Putamen (tissue), 1 donor: ENCODE measurements around the gene TACR1.
"Not testable (repeated sequence)": the region's sequence is repeated elsewhere in the genome, so short reads cannot be mapped to it uniquely, and the experiment has no call there.

ENCODE experiments used
- DNase-seq: peaks from one replicate; pipeline ENCODE4 v3.0.0-alpha.2; 2016; ENCODE audit warnings: low spot score

The TACR1 gene, protein sequence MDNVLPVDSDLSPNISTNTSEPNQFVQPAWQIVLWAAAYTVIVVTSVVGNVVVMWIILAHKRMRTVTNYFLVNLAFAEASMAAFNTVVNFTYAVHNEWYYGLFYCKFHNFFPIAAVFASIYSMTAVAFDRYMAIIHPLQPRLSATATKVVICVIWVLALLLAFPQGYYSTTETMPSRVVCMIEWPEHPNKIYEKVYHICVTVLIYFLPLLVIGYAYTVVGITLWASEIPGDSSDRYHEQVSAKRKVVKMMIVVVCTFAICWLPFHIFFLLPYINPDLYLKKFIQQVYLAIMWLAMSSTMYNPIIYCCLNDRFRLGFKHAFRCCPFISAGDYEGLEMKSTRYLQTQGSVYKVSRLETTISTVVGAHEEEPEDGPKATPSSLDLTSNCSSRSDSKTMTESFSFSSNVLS

DNA sequence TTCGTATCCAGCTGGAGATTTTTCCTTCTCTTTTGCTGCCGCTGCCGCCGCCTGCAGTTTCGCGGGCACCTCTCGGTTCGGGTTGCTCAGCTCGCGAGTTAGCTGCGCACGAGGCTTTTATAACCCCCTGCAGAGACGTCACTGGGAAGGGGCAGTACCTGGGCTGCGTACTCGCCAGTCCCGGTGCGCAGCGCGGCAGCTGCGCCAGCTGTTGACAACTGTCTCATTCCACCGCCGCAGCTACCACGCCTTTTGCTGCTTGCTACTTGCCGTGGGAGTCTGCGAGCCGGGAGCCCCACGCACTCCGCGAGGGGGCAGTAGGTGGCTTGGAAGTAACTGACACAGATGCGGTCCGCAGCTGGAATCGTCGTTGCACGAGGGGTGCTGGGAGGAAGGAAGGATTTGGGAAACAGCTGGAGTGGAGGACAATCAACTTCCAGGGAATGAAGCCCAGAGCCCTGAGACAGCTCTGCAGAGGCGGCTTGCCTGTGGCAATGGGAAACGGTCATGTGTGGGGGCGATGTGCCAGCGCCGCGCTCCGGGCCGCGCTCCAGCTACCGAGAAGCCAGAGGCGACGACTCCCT, at the start of gene TACR1:
TACR1 (minus strand) TSS at position 93 of the 584 bp plus-strand sequence. CDS start 586 bp downstream, outside the sequence.
- peak; percentile 60 for DNase-seq

DNA sequence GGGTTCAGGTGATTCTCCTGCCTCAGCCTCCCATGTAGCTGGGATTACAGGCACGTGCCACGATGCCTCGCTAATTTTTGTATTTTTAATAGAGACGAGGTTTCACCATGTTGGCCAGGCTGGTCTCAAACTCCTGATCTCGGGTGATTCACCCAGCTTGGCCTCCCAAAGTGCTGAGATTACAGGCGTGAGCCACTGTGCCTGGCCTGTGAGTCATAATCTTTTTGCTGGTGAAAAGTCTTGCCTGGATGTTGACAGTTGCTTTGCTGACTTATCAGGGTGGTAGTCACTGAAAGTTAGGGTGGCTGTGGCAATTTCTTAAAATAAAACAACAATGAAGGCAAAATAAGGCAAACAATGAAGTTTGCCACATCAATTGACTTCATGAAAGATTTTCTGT, 49.3 kb upstream of the TACR1 start:
- DNase-seq: not testable (repeated sequence)

DNA sequence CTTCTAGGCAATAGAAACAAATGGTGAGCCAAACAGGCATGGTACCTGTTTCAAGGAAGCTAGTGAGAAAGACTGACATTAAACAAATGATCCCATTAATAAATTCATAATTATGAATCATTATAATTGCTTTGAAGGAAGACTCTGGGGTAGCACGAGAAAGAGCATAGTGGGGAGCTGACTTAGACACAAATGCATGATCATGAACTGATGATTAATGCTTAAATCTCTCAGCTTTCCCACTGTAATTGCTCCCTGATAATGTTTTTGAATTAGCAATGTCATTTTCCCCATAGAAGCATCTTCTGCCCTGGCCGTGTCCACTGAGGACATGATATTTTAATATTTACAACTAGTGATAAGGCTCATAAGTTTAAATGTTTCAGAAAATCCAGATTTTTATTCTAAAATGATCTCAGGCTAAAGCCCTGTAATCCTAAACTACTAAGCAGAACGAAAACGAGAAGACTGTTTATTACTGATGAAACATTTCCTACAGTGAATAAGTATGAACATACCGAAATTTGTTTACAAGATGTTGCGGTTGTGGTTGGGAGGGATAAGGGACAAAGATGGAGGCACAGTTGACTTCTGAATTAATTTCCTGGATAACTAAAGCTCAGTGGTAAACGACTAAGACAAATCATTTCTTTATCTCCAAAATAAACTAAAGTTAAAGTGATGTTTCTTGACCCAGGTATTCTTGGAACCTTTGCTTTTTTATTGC, 47.3 kb upstream of the TACR1 start:
- DNase-seq: no peak

DNA sequence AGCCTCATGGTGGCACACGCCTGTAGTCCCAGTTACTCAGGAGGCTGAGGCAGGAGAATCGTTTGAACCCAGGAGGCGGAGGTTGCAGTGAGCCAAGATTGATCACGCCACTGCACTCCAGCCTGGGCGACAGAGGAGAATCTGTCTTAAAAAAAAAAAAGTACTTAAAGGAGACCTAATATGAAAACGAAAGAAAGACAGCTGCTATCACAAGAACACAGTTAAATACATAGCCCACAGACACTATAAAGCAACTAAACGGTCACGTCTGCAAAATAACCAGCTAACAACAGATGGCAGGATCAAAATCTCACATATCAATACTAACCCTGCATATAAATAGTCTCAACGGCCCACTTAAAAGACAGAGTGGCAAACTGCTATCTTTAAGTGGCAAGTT, 43.9 kb upstream of the TACR1 start:
- no peak for DNase-seq

DNA sequence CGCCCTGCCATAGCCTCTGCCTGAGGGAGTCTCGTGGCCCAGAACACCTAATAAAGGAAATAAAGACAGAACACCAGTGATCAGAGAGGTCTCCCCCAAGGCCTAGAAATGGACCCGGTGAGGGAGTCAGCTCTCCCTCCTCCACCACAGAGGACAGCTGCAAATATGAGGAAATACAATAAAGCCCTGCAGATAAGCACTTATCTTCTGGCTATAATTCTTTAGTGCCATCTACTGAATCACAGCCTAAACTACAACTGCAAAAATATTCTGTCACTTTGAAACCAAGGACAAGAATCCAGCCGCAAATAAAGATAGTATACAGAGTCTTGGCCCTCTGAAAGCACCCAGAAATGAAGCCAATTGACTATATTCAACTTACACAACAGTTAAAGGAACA, 42.4 kb upstream of the TACR1 start:
- no peak for DNase-seq

DNA sequence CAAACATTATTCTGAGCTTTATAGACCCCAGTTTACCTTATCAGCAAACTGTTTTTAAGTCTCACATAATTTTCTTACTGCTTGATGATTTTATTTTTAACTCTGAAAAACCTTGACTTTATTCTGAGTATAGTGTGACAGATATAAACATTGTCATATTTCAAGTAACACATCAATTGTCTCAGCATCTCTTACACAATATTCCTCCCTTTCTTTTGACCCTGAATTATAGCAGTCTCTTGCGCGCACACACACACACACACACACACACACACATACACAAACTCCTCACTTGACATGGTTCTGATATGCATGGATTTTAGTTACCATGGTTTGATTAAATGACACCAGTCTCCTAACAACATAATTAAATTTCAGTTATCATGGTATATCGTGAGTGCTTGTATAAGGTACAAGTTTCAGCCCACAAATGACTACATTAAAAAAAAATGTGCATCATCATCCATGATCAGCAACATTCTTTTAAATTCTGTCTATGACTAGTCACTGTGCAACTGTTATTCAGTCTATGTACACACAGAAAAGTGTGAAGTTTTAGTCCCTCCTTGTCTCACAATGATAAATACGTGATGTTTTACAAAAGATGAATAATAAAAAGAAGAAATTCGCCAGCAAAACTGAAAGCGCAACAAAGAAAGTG, 39.5 kb upstream of the TACR1 start:
- no peak for DNase-seq

DNA sequence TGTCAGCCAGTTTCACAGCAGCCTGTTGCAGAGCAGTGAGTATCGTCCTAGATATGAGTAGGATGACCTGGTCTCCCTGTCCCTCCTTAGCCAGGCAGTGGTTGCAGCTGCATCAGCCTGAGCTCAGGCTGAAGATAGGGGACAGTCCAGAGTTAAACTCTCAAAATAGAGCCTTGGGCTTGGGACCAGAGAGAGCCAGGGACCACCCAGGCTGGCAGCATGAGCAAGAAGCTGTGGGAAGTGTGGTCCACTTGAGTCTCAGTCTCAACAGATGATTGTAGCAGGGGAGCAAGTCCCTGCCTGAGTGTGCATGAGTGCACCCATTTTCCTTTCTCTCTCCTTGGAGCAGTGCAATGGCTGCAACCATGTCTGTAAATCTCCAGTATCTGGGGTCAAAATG, 38.0 kb upstream of the TACR1 start:
- no peak for DNase-seq

DNA sequence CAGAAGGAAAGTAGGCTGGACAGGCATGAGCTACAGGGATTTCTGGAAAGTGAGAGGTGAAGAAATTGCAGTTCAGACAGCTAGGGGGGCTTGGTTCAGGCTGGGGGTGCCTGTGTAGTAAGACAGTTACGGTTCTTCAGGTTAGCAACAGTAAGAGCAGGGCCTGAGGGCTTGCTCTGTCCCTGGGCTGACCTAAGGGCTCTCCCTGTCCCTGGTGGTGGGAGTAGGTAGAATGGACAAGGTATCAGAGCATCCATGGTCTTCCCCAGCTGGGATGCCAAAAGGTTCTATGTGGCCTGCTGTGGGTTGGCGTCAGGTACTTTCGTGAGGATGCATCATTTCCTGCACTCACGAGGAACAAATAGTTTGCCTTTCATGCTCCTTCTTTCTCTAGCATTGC, 34.6 kb upstream of the TACR1 start:
- DNase-seq: no peak

DNA sequence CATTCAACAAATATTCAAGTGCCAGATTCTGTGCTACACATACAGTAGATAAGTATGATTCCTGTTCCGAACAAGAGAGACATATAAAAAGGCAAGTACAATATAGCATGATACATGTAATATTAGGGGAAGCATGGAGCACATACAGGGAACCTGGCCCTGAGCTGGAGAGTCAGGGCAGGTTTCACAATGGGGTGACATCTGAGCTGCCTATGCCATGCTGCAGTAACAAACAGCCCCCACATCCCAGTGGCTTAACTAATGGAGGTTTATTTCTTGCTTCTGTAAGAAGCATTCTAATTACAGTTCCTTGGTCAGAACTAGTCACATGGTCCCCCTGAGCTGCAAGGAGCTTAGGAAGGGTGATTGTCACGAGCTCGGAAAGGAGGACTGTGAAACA, 27.3 kb upstream of the TACR1 start:
- DNase-seq: no peak

DNA sequence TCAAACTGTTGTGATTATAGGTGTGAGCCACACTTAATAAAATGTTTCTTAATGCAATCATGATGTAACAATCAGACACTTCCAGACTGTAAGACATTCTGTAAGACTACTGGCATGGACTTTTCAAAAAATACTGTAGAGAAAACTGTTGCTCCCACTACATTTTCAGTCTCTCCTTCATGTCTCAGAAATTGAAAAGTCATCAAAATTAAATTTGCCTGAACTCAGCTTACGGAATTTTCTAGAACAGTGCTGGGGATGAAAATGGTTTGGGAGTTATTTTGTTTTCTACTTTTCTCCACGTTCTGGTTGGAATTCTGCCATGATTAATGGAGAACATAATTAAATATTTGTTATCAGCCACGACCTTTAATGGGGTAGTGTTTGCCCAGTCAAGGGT, 26.8 kb upstream of the TACR1 start:
- no peak for DNase-seq

DNA sequence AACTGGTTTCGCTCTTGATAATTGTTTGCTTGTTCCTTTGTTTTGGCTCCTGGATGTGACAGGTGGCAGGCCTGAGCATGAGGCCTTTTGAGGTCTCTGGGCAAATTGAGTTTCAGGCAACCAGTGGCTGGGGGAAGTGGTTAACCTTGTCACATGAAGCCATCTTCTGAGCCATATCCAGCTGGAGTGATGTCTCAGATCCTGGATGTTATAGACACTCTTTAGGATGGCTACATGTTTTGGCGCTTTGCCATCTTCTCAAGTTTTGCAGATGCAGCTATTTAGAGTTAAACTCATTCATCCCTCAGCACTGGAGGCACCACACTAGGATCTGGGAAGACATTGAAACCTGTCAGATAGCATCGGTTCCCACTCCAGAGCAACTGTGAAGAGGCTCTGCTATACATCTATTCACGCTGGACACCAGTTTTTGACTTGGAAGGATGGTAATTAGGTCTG, 25.3 kb upstream of the TACR1 start:
- DNase-seq: no peak

DNA sequence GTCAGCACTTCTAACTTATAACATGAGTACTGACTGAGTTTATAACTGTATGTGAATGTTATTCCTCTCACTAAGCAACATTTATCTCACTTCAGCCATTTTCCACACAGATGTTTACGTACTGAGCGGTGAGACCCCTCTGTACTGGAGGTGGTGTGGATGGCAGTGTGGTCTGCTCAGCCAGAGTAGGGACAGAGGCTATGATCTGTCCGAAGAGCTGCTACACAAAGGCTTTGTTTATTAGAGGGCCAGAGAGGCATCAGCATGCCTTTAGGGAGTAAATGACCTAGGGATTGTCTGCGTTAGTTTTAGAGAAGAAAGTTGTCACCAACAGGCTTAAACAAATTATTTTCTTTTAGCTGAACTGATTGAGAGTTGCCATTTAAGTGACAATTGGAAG, 23.2 kb upstream of the TACR1 start:
- DNase-seq: no peak

DNA sequence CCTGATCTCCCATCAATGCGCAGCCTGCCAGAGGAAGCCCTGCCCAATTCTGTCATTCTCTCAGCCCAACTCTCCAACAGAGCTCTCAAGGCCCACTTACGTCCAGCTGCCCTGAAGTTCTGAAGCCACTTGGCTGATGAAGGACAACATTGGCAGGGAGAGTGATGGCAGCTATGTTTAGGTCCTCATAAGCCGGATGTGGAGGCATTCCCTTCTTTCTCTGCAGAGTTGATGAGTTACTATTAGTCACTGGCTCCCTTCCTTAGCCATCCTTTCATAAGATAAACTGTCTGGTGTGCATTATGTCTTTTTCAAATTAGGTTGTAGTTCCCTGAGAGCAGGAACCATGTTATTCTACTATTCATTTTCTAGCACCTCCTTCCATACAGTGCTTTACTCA, 22.5 kb upstream of the TACR1 start:
- no peak for DNase-seq

DNA sequence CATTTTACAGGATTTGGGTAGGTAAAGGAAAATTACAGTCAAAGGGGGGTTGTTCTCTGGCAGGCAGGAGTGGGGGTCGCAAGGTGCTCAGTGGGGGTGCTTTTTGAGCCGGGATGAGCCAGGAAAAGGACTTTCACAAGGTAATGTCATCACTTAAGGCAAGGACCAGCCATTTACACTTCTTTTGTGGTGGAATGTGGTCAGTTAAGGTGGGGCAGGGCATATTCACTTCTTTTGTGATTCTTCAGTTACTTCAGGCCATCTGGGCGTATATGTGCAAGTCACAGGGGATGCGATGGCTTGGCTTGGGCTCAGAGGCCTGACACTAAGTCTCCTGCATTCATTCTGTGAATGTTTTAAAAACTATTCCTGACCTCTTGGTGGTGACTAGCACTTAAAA, 19.9 kb upstream of the TACR1 start:
- DNase-seq: not testable (repeated sequence)

DNA sequence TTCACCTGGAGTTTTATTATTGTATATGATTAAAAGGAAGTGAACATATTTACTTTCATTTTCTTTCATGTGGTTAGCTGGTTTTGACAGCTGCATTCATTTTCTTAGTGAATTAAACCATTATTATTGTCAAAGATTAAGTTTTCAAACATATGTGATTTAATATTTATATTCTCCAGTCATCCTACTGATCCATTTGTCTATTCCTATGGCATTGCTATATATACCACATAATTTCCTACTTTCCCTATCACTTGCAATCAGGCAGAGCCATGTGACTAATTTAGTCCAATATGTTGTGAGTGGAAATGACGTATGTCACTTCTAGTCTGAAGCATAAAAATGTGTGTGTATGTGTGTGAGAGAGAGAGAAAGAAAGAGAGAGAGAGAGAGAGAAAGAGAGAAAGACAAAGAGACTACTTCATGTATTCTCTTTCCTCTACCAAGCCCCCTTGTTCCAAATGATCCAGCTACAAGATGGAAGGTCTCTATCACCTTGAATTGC, 12.0 kb upstream of the TACR1 start:
- DNase-seq: no peak

DNA sequence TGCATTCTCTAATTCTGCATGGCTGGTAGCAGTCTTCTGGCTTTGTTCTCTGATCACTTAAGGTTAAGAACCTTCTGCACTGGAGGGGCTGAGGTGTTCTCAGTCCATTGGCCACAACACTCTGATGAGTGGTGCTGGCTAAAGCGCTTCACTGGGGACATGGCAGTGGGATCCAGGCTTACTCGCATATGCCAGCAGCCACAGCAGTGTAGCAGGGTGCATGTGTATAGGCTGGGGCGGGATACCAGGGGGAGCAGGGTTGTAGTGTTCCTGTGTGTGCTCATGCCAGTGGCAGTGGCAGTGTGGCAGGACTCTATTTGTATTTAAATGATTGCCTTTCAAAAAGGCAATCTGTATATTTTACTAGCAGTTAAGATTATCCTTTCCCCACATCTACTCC, 11.1 kb upstream of the TACR1 start:
- no peak for DNase-seq

DNA sequence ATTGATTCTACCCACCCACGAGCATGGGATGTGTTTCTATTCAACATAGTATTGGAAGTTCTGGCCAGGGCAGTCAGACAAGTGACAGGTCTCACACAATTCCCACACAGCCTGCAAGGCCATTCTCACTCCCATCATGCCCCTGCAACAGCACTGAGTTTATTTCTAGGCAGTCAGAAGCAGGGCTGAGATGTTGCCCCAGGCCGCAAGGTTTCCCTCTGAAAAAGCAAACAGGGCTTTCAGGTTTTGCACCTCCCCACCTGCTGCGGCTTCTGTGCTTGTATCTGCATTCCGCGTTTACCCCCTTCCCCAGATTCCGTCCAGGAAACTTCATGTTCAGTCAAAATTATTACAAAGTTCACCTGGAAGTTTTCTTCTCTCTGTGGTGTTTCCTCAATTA, 9.4 kb upstream of the TACR1 start:
- DNase-seq: no peak

DNA sequence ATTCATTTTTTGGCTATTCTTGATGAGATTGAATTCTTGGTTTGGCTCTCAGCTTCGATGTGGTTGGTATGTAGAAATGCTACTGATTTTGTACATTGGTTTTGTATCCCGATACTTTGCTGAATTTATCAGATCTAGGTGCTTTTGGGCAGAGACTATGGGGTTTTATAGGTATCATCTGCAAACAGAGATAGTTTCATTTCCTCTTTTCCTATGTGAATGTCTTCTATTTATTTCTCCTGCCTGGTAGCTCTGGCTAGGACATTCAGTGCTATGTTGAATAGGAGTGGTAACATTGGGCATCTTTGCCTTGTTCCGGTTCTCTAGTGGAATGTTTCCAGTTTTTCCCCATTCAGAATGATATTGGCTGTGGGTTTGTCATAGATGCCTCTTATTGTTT, 5.5 kb upstream of the TACR1 start:
- no peak for DNase-seq

DNA sequence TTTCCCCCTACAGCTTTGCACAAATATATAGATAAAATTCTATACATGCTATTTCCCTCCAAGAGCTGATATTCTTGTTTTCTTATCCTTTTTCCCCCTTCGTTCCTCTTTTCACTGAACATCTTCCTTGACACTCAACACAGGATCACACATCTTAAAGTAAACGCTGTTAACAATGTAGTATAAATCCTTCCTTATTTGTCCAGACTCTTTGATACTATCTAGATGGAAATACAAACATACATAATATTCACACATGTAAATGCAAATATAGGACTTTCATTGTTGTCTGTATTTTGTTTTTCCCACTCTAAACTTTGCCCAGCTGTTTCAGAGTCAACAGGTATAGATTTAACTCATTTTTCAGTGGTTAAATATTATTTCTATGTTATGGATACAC, 3.0 kb upstream of the TACR1 start:
- DNase-seq: no peak

DNA sequence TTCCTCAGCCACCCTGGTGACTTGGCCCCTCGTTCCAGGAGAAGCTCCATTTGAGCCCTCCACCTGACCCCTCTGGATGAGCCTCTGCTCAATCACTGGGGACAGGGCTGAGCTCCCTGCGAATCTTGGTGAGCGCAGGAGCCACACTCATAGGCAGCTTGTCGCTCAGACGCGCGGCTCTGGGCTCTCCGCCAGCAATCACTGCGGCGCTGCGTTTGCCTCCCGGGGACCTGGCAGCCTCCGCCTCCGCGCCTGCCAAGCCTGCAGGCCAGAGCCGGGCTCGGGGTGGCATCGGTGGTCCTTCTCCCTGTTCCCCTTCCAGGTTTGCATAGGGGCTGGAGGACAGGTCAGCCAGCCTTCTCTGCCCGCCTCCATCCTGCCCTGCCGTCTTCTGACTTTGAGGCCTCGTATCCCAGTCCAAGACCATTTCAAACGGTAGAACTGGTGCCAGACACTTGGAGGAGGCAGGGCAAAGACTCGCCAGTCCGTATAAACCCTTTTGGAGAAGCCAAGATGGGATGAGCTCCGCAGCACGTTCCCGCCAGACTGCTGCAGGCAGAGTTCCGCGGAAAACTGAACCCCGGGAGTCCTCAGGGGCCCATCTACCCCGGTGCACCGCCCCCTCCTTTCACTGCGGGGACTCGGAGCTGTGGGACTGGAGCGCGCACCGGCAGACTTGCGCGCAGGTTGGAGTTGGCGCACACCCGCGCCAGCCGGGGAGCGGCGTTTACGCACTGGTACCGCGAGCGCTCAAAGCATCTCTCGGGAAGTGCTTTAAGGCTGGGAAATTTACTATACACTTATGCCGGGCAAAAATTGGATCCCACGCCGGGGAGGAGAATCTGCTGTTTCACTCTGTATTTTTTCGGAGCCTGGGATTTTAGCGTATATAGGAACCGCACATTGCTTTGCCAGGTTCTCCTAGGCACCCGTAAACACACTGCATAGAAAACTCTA, 1.1 kb upstream of the TACR1 start:
- DNase-seq: peak; percentile 72

DNA sequence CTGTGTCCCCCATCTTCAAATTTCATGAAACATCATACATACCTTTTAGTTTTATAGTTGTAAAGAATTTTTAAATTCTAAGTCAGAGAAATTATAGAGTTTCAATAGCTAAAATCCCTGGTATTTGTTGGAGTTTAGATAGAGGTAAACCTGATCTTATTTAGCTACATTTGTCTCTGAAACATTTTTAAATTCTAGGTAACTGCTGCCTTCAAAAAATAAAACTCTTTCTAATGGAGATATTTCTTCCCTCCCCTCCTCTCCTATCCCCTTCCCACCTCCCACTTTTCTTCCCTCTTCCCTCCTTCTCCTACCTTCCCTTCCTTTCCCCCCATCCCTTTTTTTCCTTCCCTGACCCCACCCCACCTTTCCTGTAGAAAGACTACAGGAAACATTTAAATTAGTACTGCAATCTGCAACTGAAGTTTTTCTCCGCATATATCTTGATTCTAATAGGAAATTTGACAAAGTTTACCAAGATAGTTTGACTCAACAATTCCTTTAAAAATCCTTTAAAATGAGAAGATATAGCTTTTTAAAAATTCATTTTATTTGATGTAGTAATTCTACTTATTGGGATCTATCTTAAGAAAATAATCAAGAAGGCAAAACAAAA, 4.1 kb downstream of the TACR1 start:
- no peak for DNase-seq
